GM18507 (cell line): ENCODE data around the gene RNF166.

Experiments
- DNase-seq: peaks from one replicate; pipeline ENCODE4 v3.0.0; 2011; ENCODE audit warnings: low read depth; ENCODE audit not compliant: insufficient read length; ENCODE audit errors: extremely low spot score
- FAIRE-seq: peaks from 2 replicates; lab custom pipeline; 2011; peaks lifted over from hg19 to GRCh38; lab: Jason Lieb, UNC

RNF166 gene

DNA sequence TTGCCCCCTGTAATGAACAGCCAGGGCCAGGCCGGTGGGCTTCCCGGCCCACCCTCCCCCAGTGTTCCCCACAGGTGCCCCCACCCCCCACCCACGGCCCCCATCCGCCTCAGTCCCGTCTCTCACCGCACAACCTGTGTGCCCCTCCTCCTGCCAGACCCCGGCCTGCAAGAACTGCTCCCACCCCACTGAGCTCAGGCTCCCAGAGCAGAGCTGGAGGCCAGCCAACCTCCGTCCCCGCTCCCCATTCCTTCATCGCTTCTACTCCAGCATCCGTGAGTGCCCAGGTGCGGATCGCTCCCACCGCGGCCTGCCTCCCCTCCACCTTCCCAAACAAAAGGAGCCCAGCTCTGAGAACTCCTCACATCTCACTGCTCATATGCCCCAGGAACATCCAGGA, 47.5 kb downstream of the RNF166 start:
- no peak for FAIRE-seq
- DNase-seq, result no peak

DNA sequence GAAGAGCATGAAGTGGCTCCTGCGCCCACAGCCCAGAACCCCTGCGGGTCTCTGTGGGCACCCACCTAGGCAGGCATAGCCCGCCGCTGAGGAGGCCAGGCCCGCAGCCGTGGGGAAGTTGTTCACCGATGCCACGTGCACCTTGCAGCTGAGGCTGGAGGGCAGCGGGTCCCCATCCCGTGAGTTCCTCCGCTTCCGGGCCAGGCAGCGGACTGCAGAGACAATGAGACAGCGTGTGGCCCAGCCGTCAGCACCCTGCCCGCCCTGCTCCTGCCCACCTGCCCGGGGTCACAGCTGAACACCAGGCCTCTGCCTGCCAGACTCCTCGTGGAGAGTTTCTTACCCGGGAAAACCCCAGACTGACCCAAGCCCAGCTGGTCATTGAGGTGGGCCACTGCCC, 48.8 kb downstream of the RNF166 start:
- FAIRE-seq, result no peak
- DNase-seq, result no peak

DNA sequence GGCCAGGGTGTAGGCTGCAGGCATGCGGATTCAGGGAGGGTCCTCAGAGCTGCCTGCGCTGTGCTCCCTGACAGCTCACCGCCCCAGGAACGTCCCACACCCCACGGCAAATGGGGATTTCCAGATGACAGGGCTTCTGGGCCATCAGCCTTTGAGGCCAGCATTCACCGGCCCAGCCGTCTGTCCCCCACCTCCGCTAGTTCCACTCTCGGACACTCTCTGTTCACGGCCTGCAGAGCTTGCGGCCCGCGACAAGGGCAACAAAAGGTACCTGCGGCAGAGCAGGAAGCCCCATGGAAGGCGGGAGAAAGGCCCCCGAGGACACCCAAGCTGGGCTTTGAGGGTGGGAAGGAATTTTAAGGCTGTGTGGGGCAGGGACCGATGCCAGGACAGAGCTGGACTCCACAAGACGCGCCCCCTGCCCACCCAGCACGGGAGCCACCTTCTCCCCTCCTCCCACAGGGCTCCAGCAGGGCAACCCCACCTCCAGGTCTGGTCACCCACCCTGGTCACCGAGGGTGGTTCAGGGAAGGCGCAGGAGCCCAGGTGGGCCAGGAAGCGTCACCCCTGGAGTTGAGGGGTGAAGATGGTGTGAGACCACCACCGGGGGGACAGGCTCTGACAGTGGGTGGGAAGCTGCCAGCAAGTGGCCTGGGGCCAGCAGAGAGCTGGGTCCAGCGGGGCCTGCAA, 49.8 kb downstream of the RNF166 start:
- FAIRE-seq (no peak), DNase-seq (no peak)

DNA sequence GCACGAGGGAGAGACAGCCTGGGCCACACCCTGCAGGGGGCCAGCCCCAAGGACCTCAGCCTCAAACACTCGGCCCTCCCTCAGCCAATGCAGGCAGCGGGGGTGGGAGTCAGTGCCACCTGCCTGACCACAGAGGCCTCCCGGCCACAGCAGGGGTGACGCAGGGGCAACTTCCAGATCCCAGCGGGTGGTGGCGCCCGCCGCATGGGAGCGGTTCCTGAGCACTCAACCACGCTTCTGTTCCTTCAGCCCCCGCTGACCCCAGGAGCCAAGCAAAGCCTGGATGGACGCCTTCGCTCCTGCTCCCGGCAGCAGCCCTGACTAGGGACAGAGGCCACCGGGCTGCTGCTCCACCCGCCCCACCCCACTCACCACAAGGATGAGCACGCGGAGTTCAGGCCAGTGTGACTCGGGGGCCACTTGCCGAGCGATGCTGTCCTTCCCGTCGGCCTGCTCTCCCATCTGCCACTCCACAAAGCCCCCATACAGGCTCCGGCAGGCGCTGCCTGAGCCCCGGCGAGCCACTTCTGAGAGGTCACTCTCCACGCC, 50.4 kb downstream of the RNF166 start:
- FAIRE-seq, result no peak
- DNase-seq, result no peak

DNA sequence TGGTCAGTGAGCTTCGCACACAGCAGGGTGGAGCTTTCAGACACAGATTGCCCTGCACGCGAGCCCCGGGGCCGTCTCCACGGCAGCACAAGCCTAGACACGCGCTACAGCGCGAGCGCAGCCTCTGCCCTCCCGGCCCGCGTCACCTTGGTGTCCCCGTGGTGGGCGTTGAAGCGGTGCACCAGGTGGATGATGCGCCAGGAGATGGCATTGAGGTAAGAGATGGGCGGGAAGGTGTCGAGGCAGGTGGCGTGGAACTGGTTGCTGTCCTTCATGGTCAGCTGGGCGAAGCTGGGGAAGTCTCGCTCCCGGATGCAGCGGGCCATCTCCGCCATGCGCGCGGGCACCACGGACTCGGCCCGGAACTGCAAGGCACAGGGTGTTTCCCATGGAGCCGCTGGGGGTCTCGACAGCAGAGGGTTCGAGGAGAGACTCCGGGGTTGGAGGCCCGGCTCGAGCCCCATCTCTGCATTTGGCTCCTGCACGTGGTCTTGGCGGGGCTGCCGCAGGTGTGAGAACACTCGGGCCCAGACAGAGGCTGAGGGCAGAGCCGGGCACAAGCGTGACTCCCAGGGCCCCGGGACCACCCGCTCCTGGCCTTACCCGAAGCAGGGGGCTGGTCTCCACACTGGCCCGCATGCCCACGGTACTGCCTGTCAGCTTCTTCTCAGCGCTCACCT, 51.0 kb downstream of the RNF166 start:
- no peak for FAIRE-seq
- DNase-seq, result no peak

DNA sequence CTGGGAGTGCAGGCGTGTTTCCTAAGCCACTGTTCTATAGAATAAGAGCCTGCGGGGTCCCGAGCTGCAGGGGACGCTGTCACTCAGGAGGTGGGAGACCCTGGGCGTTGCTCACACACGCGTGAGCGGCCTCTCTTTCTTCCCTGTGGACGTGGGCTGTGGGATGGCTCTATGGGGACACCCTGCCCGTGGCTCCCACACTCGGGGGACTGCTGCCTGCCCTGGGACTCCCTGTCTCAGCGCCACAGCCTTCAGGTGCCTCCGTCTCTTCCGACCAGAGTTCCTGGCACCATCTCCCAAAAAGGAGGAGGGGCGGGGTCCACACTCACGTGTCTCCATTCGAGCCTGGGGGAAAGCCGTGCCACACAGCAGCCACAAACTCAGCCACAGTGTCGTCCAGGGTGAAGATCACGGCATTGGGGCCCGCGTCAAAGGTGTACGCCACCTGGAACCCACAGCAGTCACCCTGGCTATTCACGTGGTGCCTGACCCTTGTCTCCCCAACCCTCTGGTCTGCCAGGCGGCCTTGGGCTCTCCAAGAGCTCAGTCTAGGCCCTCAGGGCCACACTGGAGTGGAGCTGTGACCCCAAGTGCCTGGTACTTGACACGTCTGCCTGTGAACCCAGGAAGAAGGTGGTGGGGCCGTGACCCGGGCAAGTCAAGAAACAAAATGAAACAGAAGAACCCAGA, 51.7 kb downstream of the RNF166 start:
- FAIRE-seq (no peak), DNase-seq (no peak)

DNA sequence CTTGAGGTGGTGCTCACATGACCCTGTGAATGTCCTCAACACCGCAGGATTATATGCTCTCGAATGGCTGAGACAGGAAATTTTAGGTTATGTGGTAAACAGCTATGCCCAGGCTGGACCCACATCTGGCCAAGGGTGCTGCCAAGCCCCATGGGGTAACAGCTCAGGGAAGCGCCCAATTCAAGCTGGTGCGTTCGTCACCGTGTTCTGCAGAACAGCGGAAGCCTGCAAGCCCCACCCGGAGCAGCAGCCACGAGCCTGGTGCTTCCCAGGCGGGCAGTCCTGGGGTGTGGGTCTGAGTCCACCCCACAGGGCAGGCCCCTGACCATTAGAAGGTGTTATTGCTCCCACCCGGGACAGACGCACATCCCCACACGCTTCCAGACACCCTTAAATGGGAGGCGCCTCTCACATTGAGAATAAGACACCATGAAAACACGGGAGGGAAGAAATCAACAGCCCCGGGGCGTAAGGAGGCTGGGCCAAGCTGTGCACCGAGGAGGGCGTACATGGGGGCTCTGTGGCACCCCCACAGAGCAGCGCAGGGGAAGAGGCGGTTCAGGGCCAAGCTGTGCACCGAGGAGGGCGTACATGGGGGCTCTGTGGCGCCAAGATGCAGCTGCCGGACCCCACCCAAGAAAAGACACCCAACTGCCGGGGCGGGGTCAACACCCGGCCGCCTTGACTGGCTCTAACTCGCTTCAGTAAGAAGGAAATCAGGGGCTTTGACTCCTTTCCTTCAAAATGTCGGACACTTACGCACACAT, 52.4 kb downstream of the RNF166 start:
- FAIRE-seq (no peak), DNase-seq (no peak)

DNA sequence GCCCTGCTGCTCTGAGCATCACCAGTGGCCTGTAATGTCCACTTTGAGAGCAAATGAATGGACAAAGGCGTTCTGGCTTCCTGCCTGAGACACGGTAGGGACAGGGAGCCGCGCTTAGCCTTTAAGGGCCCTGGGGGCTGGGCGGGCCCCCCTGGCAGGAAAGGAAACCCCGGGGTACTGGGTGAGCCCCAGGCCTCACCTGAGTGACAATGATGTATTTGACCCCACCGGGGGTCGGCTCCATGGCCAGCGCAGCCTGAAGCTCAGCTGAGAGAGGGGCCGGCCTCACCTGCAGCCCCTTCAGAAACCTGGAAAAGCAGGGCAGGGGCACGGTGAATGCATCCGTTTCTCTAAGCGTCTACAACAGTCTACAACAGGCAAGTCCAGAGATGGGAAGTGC, 53.1 kb downstream of the RNF166 start:
- DNase-seq (no peak), FAIRE-seq (no peak)

DNA sequence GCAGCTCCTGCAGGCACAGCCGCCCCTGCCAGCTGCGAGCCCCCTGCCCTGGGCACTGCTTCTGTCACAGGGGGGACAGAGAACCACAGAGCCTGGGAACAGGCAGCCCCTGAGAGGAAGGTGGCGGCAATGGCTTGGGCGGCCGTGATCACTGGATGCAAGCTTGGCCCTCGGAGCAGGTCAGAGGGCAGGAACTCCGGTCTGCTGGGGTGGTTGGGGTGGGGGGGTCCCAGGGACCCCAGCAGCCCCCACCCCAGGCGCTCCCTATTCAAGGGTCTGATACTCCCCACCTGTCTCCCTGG, 53.5 kb downstream of the RNF166 start:
- FAIRE-seq (no peak), DNase-seq (no peak)

DNA sequence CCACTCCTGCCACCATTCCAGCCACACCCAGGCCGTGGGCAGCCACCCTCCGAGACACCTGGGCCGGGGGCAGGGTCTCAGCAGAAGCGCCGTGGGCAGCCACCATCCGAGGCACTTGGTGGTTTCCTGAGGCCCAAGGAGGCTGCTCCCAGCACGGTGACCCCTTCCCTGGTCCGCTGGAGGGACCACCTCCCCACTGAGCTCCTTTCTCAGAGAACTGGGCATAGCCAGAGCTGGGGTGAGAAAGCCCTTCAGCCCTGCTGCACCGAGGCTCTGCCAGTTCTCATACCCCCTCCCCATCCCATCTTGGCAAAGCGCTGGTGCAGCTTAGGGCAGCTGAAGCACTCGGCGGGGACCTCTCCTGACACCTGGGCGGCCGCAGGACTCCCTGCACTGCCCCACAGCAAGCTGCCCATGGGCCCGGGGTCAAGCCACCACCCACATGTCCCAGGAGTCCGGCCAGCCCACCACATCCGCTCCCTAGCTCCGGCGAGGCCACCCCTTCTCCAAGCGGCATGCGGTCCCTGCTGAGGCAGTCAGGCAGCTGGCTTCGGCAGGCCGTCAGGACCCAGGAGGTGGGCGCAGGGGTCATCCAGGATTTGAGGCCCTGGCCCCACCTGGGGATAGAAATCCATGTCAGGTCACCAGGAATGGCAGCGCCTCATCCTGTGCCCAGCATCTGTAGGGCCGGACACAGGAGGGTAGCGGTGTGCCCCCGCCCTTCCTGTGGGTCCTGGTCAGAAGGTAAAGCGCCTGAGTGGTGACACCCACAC, 54.0 kb downstream of the RNF166 start:
- DNase-seq (no peak), FAIRE-seq (no peak)

DNA sequence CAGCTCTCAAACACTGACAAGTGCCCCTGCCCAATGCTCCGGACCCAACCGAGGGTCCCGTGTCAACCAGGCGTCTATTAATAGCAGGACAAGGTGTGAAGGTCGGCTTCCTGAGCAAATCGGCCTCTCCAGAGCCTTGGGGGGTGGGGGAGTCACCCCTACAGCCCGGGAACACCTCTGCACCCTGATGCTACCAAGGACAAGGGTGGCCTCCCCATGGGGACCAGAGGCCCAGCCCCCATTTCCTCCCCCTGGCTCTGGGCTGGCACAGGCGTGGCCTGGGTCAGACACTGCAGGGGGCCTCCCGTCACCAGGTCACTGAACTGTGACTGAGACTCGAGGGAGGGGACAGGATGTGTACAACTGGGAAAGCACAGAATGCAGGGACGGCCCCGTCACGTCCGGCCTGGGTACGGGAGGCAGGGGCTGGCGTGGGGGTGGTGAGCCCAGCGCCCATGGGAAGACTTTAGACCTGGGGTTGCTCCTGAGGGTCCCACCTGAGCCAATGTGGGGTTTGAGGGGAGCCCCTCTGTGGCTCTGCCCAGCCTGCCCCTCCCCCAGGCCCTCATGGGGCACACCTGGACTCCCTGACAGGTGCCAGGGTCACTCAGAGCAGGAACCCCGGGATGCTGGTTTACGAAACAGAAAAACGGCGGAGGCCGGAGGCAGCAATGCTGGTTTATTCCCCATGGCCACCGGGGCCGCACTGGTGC, 54.8 kb downstream of the RNF166 start:
- peak; percentile 99 for FAIRE-seq
- DNase-seq, result peak; percentile 83

DNA sequence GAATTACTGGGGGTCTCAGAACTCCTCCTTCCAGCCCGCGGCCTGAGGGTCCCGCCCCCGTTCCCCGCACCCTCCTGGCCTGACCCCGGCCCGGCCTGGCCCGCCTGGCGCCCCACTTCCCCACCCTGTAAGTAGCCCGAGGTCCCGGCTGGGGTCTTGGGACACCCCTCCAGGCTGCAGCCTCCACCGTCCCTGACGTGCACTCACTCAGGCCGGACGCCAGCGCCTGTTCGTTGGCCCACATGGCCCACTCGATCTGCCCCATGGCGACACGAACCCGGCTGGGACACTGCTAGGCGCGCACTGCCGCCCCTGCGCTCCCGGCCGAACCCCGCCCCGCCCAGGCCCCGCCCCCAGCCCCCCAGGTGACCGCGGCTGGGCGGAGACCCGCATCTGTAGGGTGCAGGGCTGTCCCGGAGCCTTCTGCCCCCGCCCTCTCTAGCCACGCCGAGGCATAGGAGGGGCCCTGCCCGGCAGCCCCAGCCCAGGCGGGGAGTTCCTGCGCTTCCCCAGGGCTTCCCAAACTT, 55.4 kb downstream of the RNF166 start, which contains the start of gene CYBA:
Gene CYBA (minus strand): TSS at position 305 of the 527 bp plus-strand sequence. CDS start 40 bp downstream, at position 265.
- DNase-seq (peak; percentile 95), FAIRE-seq (no peak)

DNA sequence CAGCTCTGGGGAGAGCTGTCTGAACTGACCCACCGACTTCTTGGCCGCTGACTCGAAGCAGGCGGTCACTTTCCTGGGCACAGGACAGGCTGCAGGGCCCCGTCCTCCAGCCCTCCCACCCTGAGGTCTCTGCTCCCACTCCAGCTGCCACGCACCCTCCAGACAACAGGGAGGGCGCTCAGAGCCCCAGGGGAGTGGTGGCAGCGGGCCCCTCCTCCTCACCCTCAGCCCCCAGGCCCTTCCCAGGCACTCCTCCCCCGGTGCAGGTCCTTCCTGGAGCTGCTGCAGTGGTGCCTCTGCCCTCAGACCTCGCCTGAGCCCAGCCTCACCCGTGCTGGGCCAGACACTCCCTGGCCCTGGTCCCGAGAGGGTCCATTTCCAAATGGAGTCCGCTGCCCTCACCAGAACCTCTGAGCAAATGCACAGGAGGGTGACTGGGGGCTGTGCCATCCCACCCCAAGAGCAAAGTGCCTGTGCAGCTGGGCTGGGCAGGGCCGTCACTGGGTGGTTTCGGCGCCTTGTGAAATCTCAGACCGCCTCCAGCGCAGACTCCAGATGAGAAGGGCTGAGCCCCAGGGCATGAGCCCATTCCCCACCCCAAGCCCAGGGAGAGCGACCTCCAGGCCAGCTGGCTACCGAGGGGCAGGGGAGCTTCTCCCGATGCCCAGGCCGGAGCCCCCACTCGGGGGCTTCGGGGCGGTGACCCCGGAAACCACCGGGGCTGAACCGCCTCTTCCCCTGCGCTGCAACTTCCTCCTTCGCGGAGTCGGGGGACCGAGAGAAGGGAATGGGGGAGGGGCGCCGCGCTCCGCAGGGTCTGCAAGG, 56.1 kb downstream of the RNF166 start:
- DNase-seq, result no peak
- FAIRE-seq, result peak; percentile 56

DNA sequence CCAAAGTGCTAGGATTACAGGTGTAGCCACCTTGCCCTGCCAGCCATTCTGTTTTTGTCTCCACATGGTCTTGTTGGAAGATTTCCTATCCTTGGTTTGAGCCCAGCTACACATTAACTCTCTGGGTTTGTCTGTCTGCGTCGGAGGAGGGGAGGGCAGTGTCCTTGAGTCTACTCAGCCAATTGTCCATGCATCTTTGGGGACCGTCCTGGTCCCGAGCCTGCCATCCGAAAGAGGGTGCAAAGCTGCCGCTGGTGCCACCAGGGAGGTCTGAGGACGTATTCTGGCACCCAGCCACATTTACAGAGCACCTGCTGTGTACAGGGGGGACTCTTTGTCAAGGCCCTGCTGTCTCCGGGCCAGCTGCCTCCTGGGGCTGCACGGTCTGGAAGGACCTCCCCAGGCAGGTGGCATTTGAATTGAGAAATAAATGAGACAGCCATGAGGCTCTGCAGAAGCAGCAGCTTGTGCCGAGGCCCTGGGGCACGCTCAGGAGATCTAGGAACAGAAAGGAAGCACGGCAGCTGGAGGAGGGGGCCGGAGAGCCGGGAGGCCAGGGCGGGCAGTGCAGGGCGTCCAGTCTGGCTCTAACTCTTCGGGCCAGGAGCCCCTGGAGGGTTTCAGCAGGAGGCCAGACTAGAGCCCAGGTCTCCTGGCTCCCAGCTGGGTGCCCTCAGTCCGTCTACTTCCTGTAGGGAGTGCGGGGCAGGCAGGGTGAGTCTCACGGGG, 56.8 kb downstream of the RNF166 start:
- FAIRE-seq, result peak; percentile 59
- no peak for DNase-seq

DNA sequence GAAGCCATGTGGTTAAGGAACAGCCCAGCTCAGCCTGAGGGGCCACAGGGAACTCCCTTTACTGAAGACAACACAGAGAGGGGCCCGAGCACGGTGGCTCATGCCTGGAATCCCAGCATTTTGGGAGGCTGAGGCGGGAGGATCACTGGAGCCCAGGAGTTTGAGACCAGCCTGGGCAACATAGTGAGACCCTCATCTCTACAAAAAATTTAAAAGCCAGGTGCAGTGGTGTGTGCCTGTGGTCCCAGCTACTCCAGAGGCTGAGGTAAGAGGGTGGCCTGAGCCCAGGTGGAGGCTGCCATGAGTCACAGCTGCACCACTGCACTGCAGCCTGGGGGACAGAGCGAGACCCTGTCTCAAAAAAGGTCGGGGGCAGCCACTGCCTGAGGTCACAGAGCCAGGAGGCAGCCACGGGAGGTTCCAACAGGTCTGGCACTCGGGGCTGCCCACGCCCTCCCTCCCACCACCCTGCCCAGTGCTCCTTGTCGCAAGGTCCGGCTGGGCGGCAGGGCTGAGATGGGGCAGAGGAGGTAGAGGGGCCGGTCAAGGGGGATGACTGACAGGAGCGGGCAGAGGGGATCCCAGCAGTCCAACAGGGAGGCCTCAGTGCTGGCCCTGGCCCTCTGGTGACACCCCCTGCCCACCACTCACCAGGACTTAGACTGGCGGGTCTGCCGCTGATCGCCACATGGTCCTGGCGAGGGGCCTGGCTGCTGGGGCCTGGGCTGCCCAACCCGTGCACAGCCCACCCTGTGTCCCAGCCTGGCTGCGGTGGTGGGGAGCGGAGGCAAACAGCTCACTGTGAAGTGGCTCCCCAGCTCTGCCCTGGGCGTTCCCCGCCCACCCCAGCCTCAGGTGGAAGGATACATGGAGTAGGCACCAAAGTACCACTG, 58.8 kb downstream of the RNF166 start:
- FAIRE-seq (no peak), DNase-seq (no peak)
